ENCODE data around the gene MRFAP1. TPM values are rescaled to one million over a fixed set of nuclear protein-coding genes. Genes with fewer than 3 reads are reported as not detected.

The MRFAP1 gene
- polyA plus RNA-seq, 1 donor from 2014 or later, result 322 TPM

GRCh38 chr4:6619466-6620255, 20.8 kb upstream of the MRFAP1 start:
- H3K4me3 ChIP-seq (ENCODE audit: low read length), result no peak overlapping the region
- H3F3A ChIP-seq (ENCODE audit: insufficient read depth, low read length, poor library complexity, severe bottlenecking), result no peaks in the 10 kb centered on the region
- H3K4me2 ChIP-seq (ENCODE audit: low read length), result no peak overlapping the region
- no peaks in the 10 kb centered on the region for H4K20me1 ChIP-seq (ENCODE audit: insufficient read depth)
- no peak for TF ChIP-seq TAF1 (IDR thresholded peaks at IDR 0.05; ENCODE audit: low read depth)
- no peak overlapping the region for H2AFZ ChIP-seq (ENCODE audit: low read depth, low read length)
- H3K9me2 ChIP-seq (ENCODE audit: insufficient read depth, low read length), result no peaks in the 10 kb centered on the region
- H3K9ac ChIP-seq (ENCODE audit: low read length), result no peak overlapping the region
- H3K27me3 ChIP-seq (ENCODE audit: insufficient read depth, low read depth, low read length), result no peaks in the 10 kb centered on the region
- no peaks in the 10 kb centered on the region for H3K9me3 ChIP-seq (ENCODE audit: low read length)
- no peaks in the 10 kb centered on the region for H3K79me2 ChIP-seq (replicated peaks; ENCODE audit: insufficient read depth, low read length)
- peaks cover 6% of the 10 kb centered on the region for H3K36me3 ChIP-seq (ENCODE audit: insufficient read depth, low read length)
- no peak overlapping the region for H3K27ac ChIP-seq (ENCODE audit: low read length)

GRCh38 chr4:6620296-6620695, 20.2 kb upstream of the MRFAP1 start:
- H3K36me3 ChIP-seq (ENCODE audit: insufficient read depth, low read length), result peaks cover 6% of the 10 kb centered on the region
- no peak overlapping the region for H2AFZ ChIP-seq (ENCODE audit: low read depth, low read length)
- no peak overlapping the region for H3K9ac ChIP-seq (ENCODE audit: low read length)
- H3K4me2 ChIP-seq (ENCODE audit: low read length), result no peak overlapping the region
- H4K20me1 ChIP-seq (ENCODE audit: insufficient read depth), result no peaks in the 10 kb centered on the region
- no peaks in the 10 kb centered on the region for H3K79me2 ChIP-seq (replicated peaks; ENCODE audit: insufficient read depth, low read length)
- no peak overlapping the region for H3K27ac ChIP-seq (ENCODE audit: low read length)
- no peaks in the 10 kb centered on the region for H3F3A ChIP-seq (ENCODE audit: insufficient read depth, low read length, poor library complexity, severe bottlenecking)
- H3K4me3 ChIP-seq (ENCODE audit: low read length), result no peak overlapping the region
- H3K9me2 ChIP-seq (ENCODE audit: insufficient read depth, low read length), result no peaks in the 10 kb centered on the region
- H3K9me3 ChIP-seq (ENCODE audit: low read length), result no peaks in the 10 kb centered on the region
- no peaks in the 10 kb centered on the region for H3K27me3 ChIP-seq (ENCODE audit: insufficient read depth, low read depth, low read length)
- TF ChIP-seq SMC3 (conservative IDR thresholded peaks at IDR 0.05; ENCODE audit: poor library complexity), result no peak
- TF ChIP-seq CTCF (IDR thresholded peaks at IDR 0.05; ENCODE audit: poor library complexity, severe bottlenecking), result no peak
- no peak for TF ChIP-seq MXI1 (conservative IDR thresholded peaks at IDR 0.05; ENCODE audit: poor library complexity, severe bottlenecking)
- TF ChIP-seq RAD21 (conservative IDR thresholded peaks at IDR 0.05), result no peak
- no peak for TF ChIP-seq POLR2AphosphoS5 (IDR thresholded peaks at IDR 0.05)
- TF ChIP-seq EZH2 (IDR thresholded peaks at IDR 0.05; ENCODE audit: borderline replicate concordance, insufficient read depth, low read length, poor library complexity, severe bottlenecking), result no peak
- no peak for TF ChIP-seq REST (IDR thresholded peaks at IDR 0.05; ENCODE audit: borderline replicate concordance)
- no peak for TF ChIP-seq TAF1 (IDR thresholded peaks at IDR 0.05; ENCODE audit: low read depth)
- TF ChIP-seq EP300 (conservative IDR thresholded peaks at IDR 0.05; ENCODE audit: poor library complexity, severe bottlenecking), result no peak

All from neural cell (in vitro differentiated cells).